Testis (tissue), 3 donors: ENCODE measurements around the gene CAMTA1. TPM values are rescaled to one million over a fixed set of nuclear protein-coding genes. Genes with fewer than 3 reads are reported as not detected.

Source experiments
- DNase-seq: peaks from one replicate; pipeline ENCODE4 v3.0.0-alpha.2; 2019
- H3K27ac ChIP-seq, 2 donors: fragments of 200-600 bp; sonication (generic); one replicate each; pipeline ENCODE4 v1.5.1; 2019
- H3K27me3 ChIP-seq: fragments of 200-600 bp; sonication (generic); one replicate; pipeline ENCODE4 v1.5.1; 2019
- H3K36me3 ChIP-seq: fragments of 200-600 bp; sonication (generic); one replicate; pipeline ENCODE4 v1.5.1; 2017; ENCODE audit warnings: low read depth; ENCODE audit errors: missing control alignments
- H3K4me1 ChIP-seq: fragments of 200-600 bp; sonication (generic); one replicate; pipeline ENCODE4 v1.5.1; 2019
- H3K4me3 ChIP-seq, 2 donors: fragments of 200-600 bp; sonication (generic); one replicate each; pipeline ENCODE4 v1.5.1; 2017 to 2019
- H3K9me3 ChIP-seq: fragments of 200-600 bp; sonication (generic); one replicate; pipeline ENCODE4 v1.5.1; 2017
- POLR2A ChIP-seq: fragments of 450-650 bp; IDR thresholded peaks from one replicate; pipeline ENCODE4 v1.6.1; 2017; ENCODE audit warnings: antibody characterized with exemption, mild to moderate bottlenecking, moderate library complexity
- WGBS, 2 donors: methylation state at CpG; one replicate each; pipeline ENCODE4 v1.1.5; 2018; 5-methylcytosine and 5-hydroxymethylcytosine counted together
- intact Hi-C: fragments of 100-400 bp; cut with DNase I; formaldehyde crosslinking; loops from one replicate; pipeline ENCODE4 v1.15.1; 2023; ENCODE audit warnings: low total_unique reads
- polyA plus RNA-seq: library from polyadenylated mRNA; stranded (reverse); fragments of 350-450 nt; fragmentation: Illumina TruSeq; extraction: RNeasy Lipid Tissue Mini Kit (QIAGEN cat#74804); gene quantifications from one replicate; pipeline ENCODE4 v1.2.3, GENCODE V29; 2014; ENCODE audit warnings: low read depth, low replicate concordance; ENCODE audit not compliant: insufficient read depth
- total RNA-seq, 2 donors: library from RNA; depleted of rRNA; stranded (reverse); fragments of >200 nt; gene quantifications; one replicate each; pipeline ENCODE4 v1.2.3, GENCODE V29; 2016
- TF ChIP-seq, protein P1 (sequence below), 3 experiments: fragments of 450-650 bp in 2 of 3; fragments of 200-600 bp in 1 of 3; sonication (generic) in 1 of 3; IDR thresholded peaks; one replicate each; pipeline ENCODE4 v1.5.1; 2016 to 2019; ENCODE audit warnings: antibody characterized with exemption in 3 of 3, mild to moderate bottlenecking in 2 of 3, moderate library complexity in 1 of 3

The CAMTA1 gene
- total and polyA plus RNA-seq, 3 donors from 2014 or later: 116 to 158 (median 119) TPM

- no peaks in the 10 kb centered on the region for H3K36me3 ChIP-seq
- DNase-seq: no peak
- TF ChIP-seq POLR2A: no peak
- intact Hi-C loops: no loop called here
- no peaks in the 10 kb centered on the region for H3K27me3 ChIP-seq
- WGBS, 2 donors: 93 to 94% methylated on average over 8 to 12 of the region's 12 CpGs
- H3K27ac ChIP-seq: no peak overlapping the region
- no peak overlapping the region for H3K4me3 ChIP-seq
- peaks cover 8% of the 10 kb centered on the region for H3K4me1 ChIP-seq
- H3K9me3 ChIP-seq: no peaks in the 10 kb centered on the region
Observed at GRCh38 chr1:6951536-6951935, 166.3 kb downstream of the CAMTA1 start.

DNA sequence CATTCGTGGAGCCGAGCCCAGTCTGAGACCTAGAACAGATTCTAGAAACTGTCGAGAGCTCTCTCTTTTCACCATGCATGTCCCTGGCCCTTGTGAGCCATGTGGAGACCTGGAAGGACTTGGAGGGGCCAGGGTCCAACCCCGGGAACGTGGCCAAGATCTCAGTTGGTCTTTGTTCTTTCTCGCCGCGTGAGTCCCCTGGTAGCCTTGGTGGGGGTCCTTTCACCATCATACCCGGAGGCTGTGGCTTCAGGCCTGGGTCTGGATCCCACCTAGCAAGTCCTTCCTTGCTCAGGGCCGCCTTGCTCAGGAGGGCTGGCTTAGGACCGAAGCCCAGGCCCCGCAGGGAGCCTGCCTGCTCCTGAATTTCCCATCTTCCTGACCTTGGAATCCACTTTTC lies 168.0 kb downstream of the CAMTA1 start:
- 77 to 93% methylated on average over 9 to 12 of the region's 12 CpGs for WGBS, 2 donors
- TF ChIP-seq, protein P1, sequence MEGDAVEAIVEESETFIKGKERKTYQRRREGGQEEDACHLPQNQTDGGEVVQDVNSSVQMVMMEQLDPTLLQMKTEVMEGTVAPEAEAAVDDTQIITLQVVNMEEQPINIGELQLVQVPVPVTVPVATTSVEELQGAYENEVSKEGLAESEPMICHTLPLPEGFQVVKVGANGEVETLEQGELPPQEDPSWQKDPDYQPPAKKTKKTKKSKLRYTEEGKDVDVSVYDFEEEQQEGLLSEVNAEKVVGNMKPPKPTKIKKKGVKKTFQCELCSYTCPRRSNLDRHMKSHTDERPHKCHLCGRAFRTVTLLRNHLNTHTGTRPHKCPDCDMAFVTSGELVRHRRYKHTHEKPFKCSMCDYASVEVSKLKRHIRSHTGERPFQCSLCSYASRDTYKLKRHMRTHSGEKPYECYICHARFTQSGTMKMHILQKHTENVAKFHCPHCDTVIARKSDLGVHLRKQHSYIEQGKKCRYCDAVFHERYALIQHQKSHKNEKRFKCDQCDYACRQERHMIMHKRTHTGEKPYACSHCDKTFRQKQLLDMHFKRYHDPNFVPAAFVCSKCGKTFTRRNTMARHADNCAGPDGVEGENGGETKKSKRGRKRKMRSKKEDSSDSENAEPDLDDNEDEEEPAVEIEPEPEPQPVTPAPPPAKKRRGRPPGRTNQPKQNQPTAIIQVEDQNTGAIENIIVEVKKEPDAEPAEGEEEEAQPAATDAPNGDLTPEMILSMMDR (IDR thresholded peaks at IDR 0.05): no peak
- TF ChIP-seq POLR2A: no peak
- peaks cover 10% of the 10 kb centered on the region for H3K4me1 ChIP-seq

GRCh38 chr1:6953907-6954364 lies 168.7 kb downstream of the CAMTA1 start:
- H3K36me3 ChIP-seq: no peaks in the 10 kb centered on the region
- WGBS, 2 donors: 49 to 74% methylated on average over 7 to 11 of the region's 11 CpGs
- H3K9me3 ChIP-seq: no peaks in the 10 kb centered on the region
- no peak for DNase-seq
- H3K4me1 ChIP-seq: peaks cover 15% of the 10 kb centered on the region
- no peak overlapping the region for H3K27ac ChIP-seq
- intact Hi-C loops: no loop called here
- no peaks in the 10 kb centered on the region for H3K27me3 ChIP-seq
- H3K4me3 ChIP-seq: no peak overlapping the region
- no peak for TF ChIP-seq POLR2A
- TF ChIP-seq, protein P1 (IDR thresholded peaks at IDR 0.05): no peak

More for the DNA sequence above, 168.0 kb downstream of the CAMTA1 start:
- no peak overlapping the region for H3K4me3 ChIP-seq
- no peak overlapping the region for H3K27ac ChIP-seq
- DNase-seq: no peak
- H3K27me3 ChIP-seq: no peaks in the 10 kb centered on the region
- H3K9me3 ChIP-seq: no peaks in the 10 kb centered on the region
- intact Hi-C loops: no loop called here
- H3K36me3 ChIP-seq: no peaks in the 10 kb centered on the region

- peaks cover 22% of the 10 kb centered on the region for H3K4me1 ChIP-seq
- intact Hi-C loops: no loop called here
- no peaks in the 10 kb centered on the region for H3K36me3 ChIP-seq
- DNase-seq: no peak
- TF ChIP-seq, protein P1 (IDR thresholded peaks at IDR 0.05): no peak
- no peak for TF ChIP-seq POLR2A
- H3K4me3 ChIP-seq: no peak overlapping the region
- no peaks in the 10 kb centered on the region for H3K27me3 ChIP-seq
- H3K27ac ChIP-seq: no peak overlapping the region
- no peaks in the 10 kb centered on the region for H3K9me3 ChIP-seq
- 54 to 77% methylated on average over 15 of the region's 15 CpGs for WGBS, 2 donors
Observed at GRCh38 chr1:6954591-6954990, 169.3 kb downstream of the CAMTA1 start.

DNA sequence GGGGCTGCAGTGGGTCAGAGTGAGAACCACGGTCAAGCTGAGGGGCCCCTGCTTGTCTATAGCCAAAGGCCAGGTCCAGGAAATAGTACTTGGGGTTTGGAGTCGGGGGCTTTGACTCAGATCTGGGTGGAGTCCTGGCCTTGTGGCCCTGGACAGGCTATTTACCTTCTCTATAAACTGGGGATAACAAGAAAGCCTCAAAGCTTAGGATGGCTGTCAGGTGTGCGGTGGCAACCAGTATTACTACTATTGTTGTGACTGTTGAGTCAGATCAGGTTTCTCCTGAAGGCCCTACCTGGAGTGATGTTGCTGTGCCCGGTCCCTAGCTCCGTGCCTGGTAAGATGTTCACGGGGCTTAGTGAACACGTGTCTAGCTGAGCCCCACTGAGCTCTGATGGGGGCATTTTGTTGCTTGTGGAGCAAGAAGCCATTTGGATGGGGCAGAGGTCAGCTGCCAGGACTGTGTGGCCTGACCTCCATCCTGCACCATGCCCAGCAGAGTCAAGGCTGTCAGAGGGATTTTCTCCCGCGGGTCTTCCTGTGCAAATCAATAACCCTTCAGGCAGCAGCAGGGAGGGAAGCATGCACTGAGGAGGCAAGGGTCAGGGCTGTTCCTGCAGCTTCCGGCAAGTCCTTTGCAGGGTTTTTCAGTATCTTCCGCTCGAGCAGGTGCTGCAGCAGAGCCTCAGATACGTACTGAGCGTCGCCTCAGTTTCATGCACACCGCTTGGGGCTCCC lies 170.3 kb downstream of the CAMTA1 start:
- TF ChIP-seq, protein P1 (IDR thresholded peaks at IDR 0.05): no peak
- TF ChIP-seq POLR2A: no peak
- 72 to 92% methylated on average over 12 to 13 of the region's 16 CpGs for WGBS, 2 donors
- Histone ChIP-seq H3K27me3 (no peaks in the 10 kb centered on the region), H3K4me3 (no peak overlapping the region), H3K27ac (no peak overlapping the region), H3K4me1 (peaks cover 31% of the 10 kb centered on the region), H3K9me3 (no peaks in the 10 kb centered on the region), H3K36me3 (no peaks in the 10 kb centered on the region)
- intact Hi-C loops: no loop called here
- DNase-seq: no peak
